Thyroid gland (tissue), 4 donors: ENCODE measurements around the gene ELL2.

Experiments used
- POLR2A ChIP-seq, 2 donors: fragments of 450-650 bp; IDR thresholded peaks; one replicate each; pipeline ENCODE4 v1.6.1; 2017; ENCODE audit warnings: antibody characterized with exemption in 2 of 2, mild to moderate bottlenecking in 2 of 2, moderate library complexity in 1 of 2
- TF ChIP-seq, protein P1 (sequence below), 6 experiments: fragments of 200-600 bp in 3 of 6; fragments of 450-650 bp in 3 of 6; sonication (generic) in 3 of 6; IDR thresholded peaks; one replicate each; pipeline ENCODE4 v1.5.1; 2016 to 2019; ENCODE audit warnings: antibody characterized with exemption in 6 of 6, mild to moderate bottlenecking in 2 of 6, inconsistent platforms in 1 of 6, moderate library complexity in 1 of 6

- TF ChIP-seq, protein P1, sequence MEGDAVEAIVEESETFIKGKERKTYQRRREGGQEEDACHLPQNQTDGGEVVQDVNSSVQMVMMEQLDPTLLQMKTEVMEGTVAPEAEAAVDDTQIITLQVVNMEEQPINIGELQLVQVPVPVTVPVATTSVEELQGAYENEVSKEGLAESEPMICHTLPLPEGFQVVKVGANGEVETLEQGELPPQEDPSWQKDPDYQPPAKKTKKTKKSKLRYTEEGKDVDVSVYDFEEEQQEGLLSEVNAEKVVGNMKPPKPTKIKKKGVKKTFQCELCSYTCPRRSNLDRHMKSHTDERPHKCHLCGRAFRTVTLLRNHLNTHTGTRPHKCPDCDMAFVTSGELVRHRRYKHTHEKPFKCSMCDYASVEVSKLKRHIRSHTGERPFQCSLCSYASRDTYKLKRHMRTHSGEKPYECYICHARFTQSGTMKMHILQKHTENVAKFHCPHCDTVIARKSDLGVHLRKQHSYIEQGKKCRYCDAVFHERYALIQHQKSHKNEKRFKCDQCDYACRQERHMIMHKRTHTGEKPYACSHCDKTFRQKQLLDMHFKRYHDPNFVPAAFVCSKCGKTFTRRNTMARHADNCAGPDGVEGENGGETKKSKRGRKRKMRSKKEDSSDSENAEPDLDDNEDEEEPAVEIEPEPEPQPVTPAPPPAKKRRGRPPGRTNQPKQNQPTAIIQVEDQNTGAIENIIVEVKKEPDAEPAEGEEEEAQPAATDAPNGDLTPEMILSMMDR (IDR thresholded peaks at IDR 0.05): no peak
- no peak for TF ChIP-seq POLR2A (IDR thresholded peaks at IDR 0.05)
These were observed 81.3 kb downstream of the ELL2 start for GRCh38 chr5:95880081-95880926.
